ENCODE results near the gene IGF2BP3. TPM values are rescaled to one million over a fixed set of nuclear protein-coding genes. Genes with fewer than 3 reads are reported as not detected.

The IGF2BP3 gene
- total RNA-seq, 1 experiment from 2014 or later = 51.8 TPM

Other genes with a start within 250 kb of the IGF2BP3 start
- 65.4 and 106 TPM in 2 replicates for gene GPNMB, start 223.7 kb downstream of the IGF2BP3 start, total RNA-seq (2014; rRNA removed; shearing (Covaris generic); ENCODE audit: low replicate concordance)
- 70.8 and 163 TPM in 2 replicates for gene MALSU1, start 171.2 kb downstream of the IGF2BP3 start, total RNA-seq (2014; rRNA removed; shearing (Covaris generic); ENCODE audit: low replicate concordance)
- 7.9 and 17.9 TPM in 2 replicates for gene TRA2A, start 61.5 kb upstream of the IGF2BP3 start, total RNA-seq (2014; rRNA removed; shearing (Covaris generic); ENCODE audit: low replicate concordance)
- gene CCDC126, start 126.9 kb upstream of the IGF2BP3 start, total RNA-seq (2014; rRNA removed; shearing (Covaris generic); ENCODE audit: low replicate concordance) = 6.3 and 10.7 TPM in 2 replicates
- gene FAM221A, start 209.7 kb upstream of the IGF2BP3 start, total RNA-seq (2014; rRNA removed; shearing (Covaris generic); ENCODE audit: low replicate concordance) = 0.63 and 1.6 TPM in 2 replicates
- 0.03 TPM in 1 of 2 replicates, not detected in the other for gene STK31, start 239.7 kb upstream of the IGF2BP3 start, total RNA-seq (2014; rRNA removed; shearing (Covaris generic); ENCODE audit: low replicate concordance)

Measured in MG63 (cell line).